WTC11 (cell line): ENCODE results near the gene GPRIN3.

Source experiments
- ATF1 ChIP-seq: sonication (generic); formaldehyde crosslinking; IDR thresholded peaks from 2 replicates; pipeline ENCODE4 v1.8.1; 2023; ENCODE audit warnings: mild to moderate bottlenecking, moderate library complexity, missing genetic modification reagents
- ATF3 ChIP-seq: sonication (generic); formaldehyde crosslinking; conservative IDR thresholded peaks from 2 replicates; pipeline ENCODE4 v1.8.1; 2022; ENCODE audit warnings: mild to moderate bottlenecking, missing genetic modification reagents
- CTCF ChIP-seq: fragments of 200-600 bp; IDR thresholded peaks from 2 replicates; pipeline ENCODE4 v1.8.0; 2022; ENCODE audit warnings: antibody characterized with exemption
- ETV6 ChIP-seq: sonication (generic); formaldehyde crosslinking; IDR thresholded peaks from 2 replicates; pipeline ENCODE4 v1.8.1; 2022; ENCODE audit warnings: mild to moderate bottlenecking, missing genetic modification reagents
- IRF2 ChIP-seq: sonication (generic); formaldehyde crosslinking; IDR thresholded peaks from 2 replicates; pipeline ENCODE4 v1.8.0; 2022; ENCODE audit warnings: low read depth, missing genetic modification reagents, borderline replicate concordance
- NFE2L1 ChIP-seq: sonication (generic); formaldehyde crosslinking; IDR thresholded peaks from 2 replicates; pipeline ENCODE4 v1.8.1; 2023; ENCODE audit warnings: missing genetic modification reagents
- NR3C1 ChIP-seq: sonication (generic); formaldehyde crosslinking; conservative IDR thresholded peaks from 2 replicates; pipeline ENCODE4 v1.8.1; 2023; ENCODE audit warnings: low read depth, mild to moderate bottlenecking, missing genetic modification reagents
- PRRX2 ChIP-seq: fragments of 250-450 bp; sonication (Bioruptor Pico); IDR thresholded peaks from 2 replicates; pipeline ENCODE4 v1.8.0; 2021; ENCODE audit warnings: mild to moderate bottlenecking
- SMAD4 ChIP-seq: sonication (generic); formaldehyde crosslinking; IDR thresholded peaks from 2 replicates; pipeline ENCODE4 v1.8.0; 2022; ENCODE audit warnings: mild to moderate bottlenecking, missing genetic modification reagents
- SP1 ChIP-seq: sonication (generic); formaldehyde crosslinking; conservative IDR thresholded peaks from 2 replicates; pipeline ENCODE4 v1.8.1; 2022; ENCODE audit warnings: missing genetic modification reagents
- ZMAT4 ChIP-seq: fragments of 250-450 bp; sonication (Bioruptor Pico); IDR thresholded peaks from 2 replicates; pipeline ENCODE4 v1.9.0; 2021; ENCODE audit warnings: mild to moderate bottlenecking
- ZNF263 ChIP-seq: sonication (generic); formaldehyde crosslinking; IDR thresholded peaks from 2 replicates; pipeline ENCODE4 v1.8.1; 2022; ENCODE audit warnings: low read depth, mild to moderate bottlenecking, moderate library complexity, missing genetic modification reagents
- TF ChIP-seq, protein P1 (sequence below): sonication (generic); formaldehyde crosslinking; IDR thresholded peaks from 2 replicates; pipeline ENCODE4 v1.8.1; 2022; ENCODE audit warnings: mild to moderate bottlenecking, missing genetic modification reagents, moderate library complexity, borderline replicate concordance
- TF ChIP-seq, protein P2 (sequence below): sonication (generic); formaldehyde crosslinking; IDR thresholded peaks from 2 replicates; pipeline ENCODE4 v1.8.1; 2022; ENCODE audit warnings: low read depth, mild to moderate bottlenecking, moderate library complexity, missing genetic modification reagents, borderline replicate concordance

DNA sequence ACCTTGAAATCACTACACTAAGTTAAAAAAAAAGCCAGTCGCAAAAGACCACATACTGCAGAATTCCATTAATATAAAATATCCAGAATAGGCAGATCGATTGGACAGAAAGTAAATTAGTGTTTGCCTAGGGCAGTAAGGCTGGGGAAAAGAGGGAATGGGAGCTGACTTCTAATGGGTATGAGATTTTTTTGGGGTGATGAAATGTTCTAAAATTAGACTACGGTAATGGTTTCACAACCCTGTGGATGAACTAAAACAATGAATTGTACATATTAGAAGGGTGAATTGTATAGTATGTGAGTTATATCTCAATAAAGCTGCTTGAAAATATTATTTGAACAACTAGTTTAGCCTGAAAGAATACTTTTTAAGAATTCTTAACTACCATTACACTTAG lies 6.7 kb upstream of the GPRIN3 start:
- TF ChIP-seq ATF1 (CRISPR knock-in tag) (no peak), SP1 (CRISPR knock-in tag) (no peak), ETV6 (CRISPR knock-in tag) (no peak), SMAD4 (no peak), CTCF (no peak), ZNF263 (CRISPR knock-in tag) (no peak), ZMAT4 (no peak), IRF2 (no peak), NR3C1 (CRISPR knock-in tag) (no peak), NFE2L1 (CRISPR knock-in tag) (no peak), PRRX2 (CRISPR knock-in tag) (no peak), ATF3 (CRISPR knock-in tag) (no peak)
- TF ChIP-seq, protein P1, sequence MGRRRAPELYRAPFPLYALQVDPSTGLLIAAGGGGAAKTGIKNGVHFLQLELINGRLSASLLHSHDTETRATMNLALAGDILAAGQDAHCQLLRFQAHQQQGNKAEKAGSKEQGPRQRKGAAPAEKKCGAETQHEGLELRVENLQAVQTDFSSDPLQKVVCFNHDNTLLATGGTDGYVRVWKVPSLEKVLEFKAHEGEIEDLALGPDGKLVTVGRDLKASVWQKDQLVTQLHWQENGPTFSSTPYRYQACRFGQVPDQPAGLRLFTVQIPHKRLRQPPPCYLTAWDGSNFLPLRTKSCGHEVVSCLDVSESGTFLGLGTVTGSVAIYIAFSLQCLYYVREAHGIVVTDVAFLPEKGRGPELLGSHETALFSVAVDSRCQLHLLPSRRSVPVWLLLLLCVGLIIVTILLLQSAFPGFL = no peak
- TF ChIP-seq, protein P2, sequence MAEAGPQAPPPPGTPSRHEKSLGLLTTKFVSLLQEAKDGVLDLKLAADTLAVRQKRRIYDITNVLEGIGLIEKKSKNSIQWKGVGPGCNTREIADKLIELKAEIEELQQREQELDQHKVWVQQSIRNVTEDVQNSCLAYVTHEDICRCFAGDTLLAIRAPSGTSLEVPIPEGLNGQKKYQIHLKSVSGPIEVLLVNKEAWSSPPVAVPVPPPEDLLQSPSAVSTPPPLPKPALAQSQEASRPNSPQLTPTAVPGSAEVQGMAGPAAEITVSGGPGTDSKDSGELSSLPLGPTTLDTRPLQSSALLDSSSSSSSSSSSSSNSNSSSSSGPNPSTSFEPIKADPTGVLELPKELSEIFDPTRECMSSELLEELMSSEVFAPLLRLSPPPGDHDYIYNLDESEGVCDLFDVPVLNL (CRISPR knock-in tag) = no peak
